ENCODE data around the gene NKX2-8. TPM values are rescaled to one million over a fixed set of nuclear protein-coding genes. Genes with fewer than 3 reads are reported as not detected.
A peak's percentile ranks its signal among the peaks of the same experiment; 100 is the strongest.

Gene NKX2-8
- total RNA-seq, 1 donor from 2014 or later, result not detected

GRCh38 chr14:36585100-36585499, 2.7 kb upstream of the NKX2-8 start:
- H3K36me3 ChIP-seq, result no peaks in the 10 kb centered on the region
- DNase-seq (ENCODE audit: low spot score in 2 of 2), result no peak
- H3K4me3 ChIP-seq, result no peak overlapping the region
- intact Hi-C loops (cut with DNase I), result no loop called here
- H3K4me1 ChIP-seq, result peaks cover 5 to 13% of the 10 kb centered on the region in 2 donors
- H3K27me3 ChIP-seq, result peaks cover 6% of the 10 kb centered on the region
- H3K9me3 ChIP-seq, result no peaks in the 10 kb centered on the region
- H3K27ac ChIP-seq, result no peak overlapping the region
- TF ChIP-seq, protein P1, sequence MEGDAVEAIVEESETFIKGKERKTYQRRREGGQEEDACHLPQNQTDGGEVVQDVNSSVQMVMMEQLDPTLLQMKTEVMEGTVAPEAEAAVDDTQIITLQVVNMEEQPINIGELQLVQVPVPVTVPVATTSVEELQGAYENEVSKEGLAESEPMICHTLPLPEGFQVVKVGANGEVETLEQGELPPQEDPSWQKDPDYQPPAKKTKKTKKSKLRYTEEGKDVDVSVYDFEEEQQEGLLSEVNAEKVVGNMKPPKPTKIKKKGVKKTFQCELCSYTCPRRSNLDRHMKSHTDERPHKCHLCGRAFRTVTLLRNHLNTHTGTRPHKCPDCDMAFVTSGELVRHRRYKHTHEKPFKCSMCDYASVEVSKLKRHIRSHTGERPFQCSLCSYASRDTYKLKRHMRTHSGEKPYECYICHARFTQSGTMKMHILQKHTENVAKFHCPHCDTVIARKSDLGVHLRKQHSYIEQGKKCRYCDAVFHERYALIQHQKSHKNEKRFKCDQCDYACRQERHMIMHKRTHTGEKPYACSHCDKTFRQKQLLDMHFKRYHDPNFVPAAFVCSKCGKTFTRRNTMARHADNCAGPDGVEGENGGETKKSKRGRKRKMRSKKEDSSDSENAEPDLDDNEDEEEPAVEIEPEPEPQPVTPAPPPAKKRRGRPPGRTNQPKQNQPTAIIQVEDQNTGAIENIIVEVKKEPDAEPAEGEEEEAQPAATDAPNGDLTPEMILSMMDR (IDR thresholded peaks at IDR 0.05), result no peak

DNA sequence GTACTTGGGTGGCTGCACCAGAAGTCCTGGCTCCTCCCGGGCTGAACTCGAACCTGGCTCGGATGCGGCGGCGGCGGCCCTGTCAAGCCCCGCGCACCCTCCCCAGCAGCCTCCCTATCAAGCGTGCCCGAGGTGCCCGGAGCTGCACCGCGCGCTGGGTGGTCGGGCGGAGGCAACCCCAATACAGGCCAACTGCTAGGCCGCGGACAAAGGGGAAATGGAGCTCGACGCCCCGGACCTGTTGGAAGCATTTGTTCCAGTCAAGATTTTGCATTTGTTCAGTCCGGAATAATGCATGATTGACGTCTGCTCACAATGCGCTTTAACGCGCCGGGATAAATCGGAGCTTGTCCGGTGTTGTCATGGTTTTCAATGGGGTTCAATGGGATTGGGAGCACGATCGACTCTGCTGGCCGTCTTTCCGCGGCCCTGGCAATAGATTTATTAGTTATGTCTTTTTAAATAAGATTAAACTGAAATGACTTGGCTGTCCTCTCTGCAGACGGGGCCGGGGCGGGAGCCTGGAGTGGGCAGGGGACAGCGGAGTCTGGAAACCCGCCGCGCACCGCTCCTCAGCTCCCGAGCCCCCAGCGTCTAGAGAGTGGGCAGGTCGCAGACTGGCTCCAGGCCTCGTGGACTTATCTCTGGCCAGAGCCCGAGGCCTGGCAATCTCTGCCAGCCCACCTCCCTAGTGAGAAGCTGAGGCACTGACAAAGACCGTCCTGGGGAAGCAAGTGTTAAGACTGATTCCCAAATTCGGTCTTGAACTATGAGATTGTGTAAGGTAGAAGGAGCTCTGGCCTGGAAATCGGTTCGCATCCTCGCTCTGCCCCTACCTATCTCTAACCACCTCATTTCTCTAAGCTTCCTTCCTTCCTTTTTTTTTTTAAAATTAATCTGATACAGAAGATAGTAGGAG, 1.7 kb upstream of the NKX2-8 start:
- DNase-seq (ENCODE audit: low spot score in 2 of 2), result no peak
- peaks cover 5 to 13% of the 10 kb centered on the region in 2 donors for H3K4me1 ChIP-seq
- H3K4me3 ChIP-seq, result no peak overlapping the region
- intact Hi-C loops (cut with DNase I), result no loop called here
- no peak overlapping the region for H3K27ac ChIP-seq
- H3K9me3 ChIP-seq, result no peaks in the 10 kb centered on the region
- TF ChIP-seq, protein P1 (IDR thresholded peaks at IDR 0.05), result no peak
- H3K27me3 ChIP-seq, result peaks cover 6% of the 10 kb centered on the region
- H3K36me3 ChIP-seq, result no peaks in the 10 kb centered on the region

DNA sequence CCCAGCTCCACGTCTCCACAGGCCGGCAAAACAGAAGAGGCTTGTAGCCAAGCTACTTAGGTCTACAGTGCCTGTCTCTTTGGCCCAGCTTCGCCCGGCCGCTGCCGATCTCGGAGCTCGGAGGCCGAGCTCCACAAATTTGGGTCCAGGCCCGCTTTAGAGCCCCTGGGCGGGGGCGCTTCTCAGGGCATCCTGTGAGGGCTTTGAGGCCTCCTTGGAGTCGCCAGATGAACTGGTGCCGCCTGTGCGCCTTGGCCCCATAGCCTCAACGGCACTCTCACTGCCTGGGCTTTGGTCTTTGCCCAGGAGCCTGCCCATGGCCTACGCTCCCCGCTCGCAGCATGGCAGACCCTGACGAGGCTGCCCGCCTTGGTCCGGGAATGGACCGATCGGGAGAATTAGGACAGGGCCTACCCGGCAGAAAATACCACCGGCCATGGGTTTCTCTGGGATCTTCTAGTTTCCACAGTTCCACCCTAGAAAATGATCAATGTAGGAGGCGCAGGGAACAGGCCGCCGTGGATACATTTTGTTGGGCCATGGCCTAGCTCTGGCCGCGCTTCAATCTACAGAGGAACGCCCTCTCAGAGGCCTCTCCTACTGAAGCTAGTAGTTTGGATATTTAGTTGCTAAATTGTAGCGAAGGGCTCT, 953 bp upstream of the NKX2-8 start:
- peaks cover 5 to 13% of the 10 kb centered on the region in 2 donors for H3K4me1 ChIP-seq
- peaks cover 6% of the 10 kb centered on the region for H3K27me3 ChIP-seq
- H3K36me3 ChIP-seq, result no peaks in the 10 kb centered on the region
- TF ChIP-seq, protein P1 (IDR thresholded peaks at IDR 0.05), result no peak
- intact Hi-C loops (cut with DNase I), result no loop called here
- no peak overlapping the region for H3K4me3 ChIP-seq
- DNase-seq (ENCODE audit: low spot score in 2 of 2), result no peak
- no peak overlapping the region for H3K27ac ChIP-seq
- H3K9me3 ChIP-seq, result no peaks in the 10 kb centered on the region

GRCh38 chr14:36582874-36583241, 444 bp upstream of the NKX2-8 start:
- Histone ChIP-seq H3K36me3 (no peaks in the 10 kb centered on the region), H3K4me1 (peaks cover 5 to 13% of the 10 kb centered on the region in 2 donors), H3K9me3 (no peaks in the 10 kb centered on the region), H3K27ac (no peak overlapping the region), H3K4me3 (peak overlapping the region in 1 of 2 donors; percentile 48), H3K27me3 (peaks cover 6% of the 10 kb centered on the region)
- no peak for DNase-seq (ENCODE audit: low spot score in 2 of 2)
- TF ChIP-seq, protein P1 (IDR thresholded peaks at IDR 0.05), result no peak
- intact Hi-C loops (cut with DNase I), result no loop called here

DNA sequence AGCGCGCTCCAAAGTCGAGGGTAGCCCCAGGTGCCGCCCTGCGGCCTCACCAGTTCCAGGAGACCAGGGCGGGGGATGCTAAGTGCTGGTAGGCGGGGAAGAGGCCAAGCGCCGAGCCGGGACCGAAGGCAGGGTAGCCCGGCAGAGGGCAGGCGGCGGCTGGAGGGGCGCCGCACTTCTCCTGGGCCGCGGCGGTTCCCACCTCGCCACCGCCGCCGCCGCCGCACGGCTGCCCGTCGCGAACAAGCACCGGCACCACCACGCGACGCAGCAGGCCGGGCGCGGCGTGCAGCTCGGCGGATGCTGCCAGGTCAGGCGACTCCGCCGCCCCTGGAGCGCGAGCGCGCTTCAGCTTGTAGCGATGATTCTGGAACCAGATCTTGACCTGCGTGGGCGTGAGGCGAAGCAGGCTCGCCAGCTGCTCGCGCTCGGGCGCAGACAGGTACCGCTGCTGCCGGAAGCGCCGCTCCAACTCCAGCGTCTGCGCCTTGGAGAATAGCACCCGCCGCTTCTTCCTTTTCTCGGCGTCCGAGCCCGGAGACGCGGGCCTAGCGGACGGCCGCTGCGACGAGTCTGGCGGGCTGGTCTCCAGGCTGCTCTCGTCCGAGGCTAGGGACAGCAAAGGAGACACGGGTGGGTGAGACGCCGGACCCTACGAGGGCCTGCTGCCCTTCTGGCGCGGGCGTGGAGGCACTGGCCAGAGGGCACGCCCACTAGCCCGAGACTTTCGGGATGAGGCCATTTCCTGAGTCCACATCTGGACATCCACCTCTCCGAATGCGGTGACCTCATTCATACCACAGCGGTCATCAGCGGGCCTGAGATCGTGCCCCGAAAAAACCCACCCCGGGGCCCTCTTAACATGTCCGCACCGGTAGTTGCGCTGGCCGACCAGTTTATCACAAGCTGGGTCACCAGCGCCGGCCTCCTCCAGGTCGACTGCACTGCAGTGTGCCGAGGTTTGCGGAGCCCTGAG, 1.3 kb downstream of the NKX2-8 start:
- Histone ChIP-seq H3K27me3 (peaks cover 6% of the 10 kb centered on the region), H3K36me3 (no peaks in the 10 kb centered on the region), H3K9me3 (no peaks in the 10 kb centered on the region), H3K4me3 (peak overlapping the region; percentile 45 to 65), H3K4me1 (peaks cover 5 to 13% of the 10 kb centered on the region in 2 donors), H3K27ac (no peak overlapping the region)
- intact Hi-C loops (cut with DNase I), result no loop called here
- no peak for DNase-seq (ENCODE audit: low spot score in 2 of 2)
- TF ChIP-seq, protein P1 (IDR thresholded peaks at IDR 0.05), result no peak
